Fibroblast of skin of abdomen (primary cell): ENCODE results near the gene FBLIM1.
A peak's percentile ranks its signal among the peaks of the same experiment; 100 is the strongest.
"Not testable (repeated sequence)": the region's sequence is repeated elsewhere in the genome, so short reads cannot be mapped to it uniquely, and the experiment has no call there.

Experiments
- DNase-seq: peaks from one replicate; pipeline ENCODE4 v3.0.0-alpha.2; 2013

The FBLIM1 gene

DNA sequence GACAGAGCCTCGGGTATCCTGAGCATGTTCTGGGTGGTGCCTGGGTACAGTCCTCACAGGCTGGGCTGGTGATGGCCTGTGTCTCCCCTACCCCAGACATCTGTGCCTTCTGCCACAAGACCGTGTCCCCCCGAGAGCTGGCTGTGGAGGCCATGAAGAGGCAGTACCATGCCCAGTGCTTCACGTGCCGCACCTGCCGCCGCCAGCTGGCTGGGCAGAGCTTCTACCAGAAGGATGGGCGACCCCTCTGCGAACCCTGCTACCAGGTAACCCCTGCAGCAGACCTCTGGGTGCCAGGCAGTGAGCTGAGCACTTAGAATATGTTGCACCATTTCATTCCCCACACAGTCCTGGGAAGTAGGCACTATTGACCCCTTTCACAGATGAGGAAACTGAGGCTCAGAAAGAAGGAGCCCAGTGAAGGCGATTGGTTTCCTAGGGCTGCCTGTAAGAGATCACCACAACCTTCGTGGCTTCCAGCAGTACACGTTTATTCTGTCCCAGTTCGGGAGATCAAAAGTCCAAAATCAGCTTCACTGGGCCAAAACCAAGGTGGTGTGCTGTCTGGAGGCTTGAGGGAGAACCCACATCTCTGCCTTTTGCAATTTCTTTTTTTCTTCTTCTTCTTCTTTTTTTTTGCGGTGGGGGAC lies 11.8 kb downstream of the FBLIM1 start:
- no peak for DNase-seq

- DNase-seq: no peak
Measured at GRCh38 chr1:15771836-15772515, 13.4 kb downstream of the FBLIM1 start.

DNA sequence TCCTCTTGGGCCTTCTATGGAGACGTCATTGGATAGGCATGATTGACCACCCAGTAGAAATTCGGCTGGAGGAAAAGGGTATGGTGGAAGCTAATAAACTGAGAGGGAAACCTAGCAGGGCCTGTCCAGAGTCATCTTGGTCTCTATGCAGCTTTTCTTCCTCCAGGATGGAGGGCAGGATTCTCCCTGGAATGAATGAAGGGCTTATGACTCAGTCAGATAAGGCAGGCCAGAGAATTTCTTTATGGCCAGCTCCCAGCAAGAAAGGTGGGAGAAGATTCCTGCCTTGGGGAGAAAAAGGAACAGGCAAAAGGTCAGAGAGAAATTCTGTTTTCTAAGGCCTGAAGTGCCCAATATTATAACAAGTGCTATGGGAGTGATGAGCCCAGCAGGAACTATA lies 17.1 kb downstream of the FBLIM1 start:
- no peak for DNase-seq

DNA sequence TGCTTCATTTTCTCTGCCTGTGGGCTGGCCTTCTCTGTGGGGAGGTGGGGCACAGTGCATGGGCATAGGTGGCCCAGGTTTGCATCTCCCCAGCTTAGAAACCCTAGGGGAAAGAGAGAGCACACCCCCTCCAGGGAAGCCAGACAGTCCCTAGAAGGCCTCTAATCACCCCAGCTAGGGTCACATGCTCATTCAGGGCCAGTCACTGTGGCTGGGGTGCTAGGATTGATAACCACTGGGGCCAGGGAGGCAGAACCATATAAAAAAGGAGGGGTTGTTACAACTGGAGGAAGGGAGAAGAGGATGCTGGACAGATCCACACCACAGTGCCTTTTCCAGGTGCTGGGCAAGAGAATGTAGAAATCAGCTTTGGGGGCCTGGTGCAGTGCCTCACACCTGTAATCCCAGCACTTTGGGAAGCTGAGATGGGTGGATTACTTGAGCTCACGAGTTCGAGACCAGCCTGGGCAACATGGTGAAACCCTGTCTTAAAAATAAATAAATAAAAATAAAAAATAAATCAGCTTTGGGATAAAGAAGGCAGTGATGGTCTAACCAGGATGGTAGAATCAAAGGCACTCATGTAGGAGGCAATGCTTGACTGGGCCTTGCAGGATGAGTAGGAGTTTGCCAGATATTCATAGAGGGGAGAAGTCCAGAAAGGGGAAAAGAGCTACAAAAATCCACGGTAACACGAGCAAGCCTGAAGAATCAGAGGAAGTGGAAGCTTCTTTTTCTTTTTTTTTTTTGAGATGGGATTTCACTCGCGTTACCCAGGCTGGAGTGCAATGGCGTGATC lies 19.5 kb downstream of the FBLIM1 start:
- DNase-seq: no peak

GRCh38 chr1:15785683-15786082 lies 27.1 kb downstream of the FBLIM1 start:
- DNase-seq: no peak

DNA sequence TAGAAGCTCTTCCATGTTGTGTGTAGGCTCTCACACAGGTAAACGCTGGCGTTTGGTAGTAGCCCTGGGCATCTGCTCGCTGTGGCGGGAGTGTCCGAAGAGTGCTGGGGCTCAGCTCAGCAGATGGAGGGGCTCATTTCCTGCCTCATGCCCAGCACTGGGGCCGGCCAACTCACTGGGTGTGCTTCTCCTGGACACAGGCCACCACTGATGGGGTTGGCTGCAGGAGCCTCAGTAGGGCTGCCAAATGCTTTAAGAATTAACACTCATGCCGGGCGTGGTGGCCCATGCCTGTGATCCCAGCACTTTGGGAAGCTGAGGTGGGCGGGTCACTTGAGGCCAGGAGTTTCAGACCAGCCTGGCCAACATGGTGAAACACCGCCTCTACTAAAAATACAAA lies 28.0 kb downstream of the FBLIM1 start:
- no peak for DNase-seq

DNA sequence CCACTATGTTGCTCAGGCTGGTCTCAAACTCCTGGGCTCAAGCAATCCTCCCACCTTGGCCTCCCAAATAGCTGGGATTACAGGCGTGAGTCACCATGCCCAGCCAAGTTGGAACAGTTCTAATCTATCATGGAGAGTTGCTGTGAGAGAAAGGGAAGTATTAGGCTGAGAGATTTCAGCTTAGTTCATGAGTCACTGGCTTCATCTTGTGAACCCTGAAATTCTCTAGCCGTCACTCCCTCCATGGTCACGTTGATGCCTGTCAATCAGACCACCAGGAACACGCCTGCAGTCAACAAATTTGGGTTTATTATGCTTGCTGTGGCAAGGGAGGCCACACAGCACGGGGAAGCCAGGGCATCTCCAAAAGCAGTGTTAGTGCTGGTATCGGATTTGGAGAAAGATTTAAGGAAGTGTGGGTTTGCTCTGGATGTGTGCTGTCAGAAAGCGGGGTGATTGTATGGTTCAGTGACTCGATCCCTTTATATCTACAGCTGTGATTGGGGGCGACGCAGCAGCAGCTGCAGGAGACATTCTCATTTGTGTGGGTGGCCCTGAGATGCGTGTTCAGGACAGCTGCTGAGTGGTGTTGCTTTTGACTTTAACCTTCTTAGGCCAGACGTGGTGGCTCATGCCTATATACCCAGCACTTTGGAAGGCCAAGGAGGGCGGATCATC lies 30.2 kb downstream of the FBLIM1 start:
- DNase-seq: peak; percentile 44

GRCh38 chr1:15796086-15796462 lies 37.5 kb downstream of the FBLIM1 start:
- DNase-seq: no peak

DNA sequence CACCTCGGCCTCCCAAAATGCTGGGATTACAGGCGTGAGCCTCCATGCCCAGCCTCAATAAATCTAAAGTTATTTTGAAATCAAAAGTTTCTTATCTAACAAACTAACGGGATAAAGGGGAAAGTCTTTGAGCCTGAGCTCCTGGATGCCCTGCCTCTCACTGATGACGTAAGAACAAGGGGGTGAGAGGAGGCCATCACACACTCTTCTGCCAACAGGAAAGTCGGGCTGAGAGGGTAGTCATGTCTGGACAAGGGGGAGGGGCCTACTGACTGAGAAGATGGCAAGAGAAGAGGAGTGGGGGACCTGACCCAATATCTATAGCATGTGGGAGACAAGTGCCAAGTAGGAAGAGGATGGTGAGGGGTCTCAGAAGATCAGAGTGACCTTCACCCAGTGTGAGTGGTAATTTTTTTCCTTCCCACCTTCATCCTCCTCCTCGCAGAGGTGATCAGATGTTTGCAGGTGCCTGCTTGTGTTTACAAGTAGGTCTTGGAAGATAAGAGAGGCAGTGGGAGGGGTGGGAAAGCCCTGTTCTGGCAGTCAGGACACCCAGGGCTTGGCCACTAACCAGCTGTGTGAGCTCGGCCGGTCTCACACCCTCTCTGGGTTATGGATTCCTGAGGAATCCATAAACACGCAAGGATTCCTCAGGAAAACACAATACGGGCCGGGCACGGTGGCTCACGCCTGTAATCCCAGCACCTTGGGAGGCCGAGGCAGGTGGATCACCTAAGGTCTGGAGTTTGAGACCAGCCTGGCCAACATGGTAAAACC lies 39.2 kb downstream of the FBLIM1 start:
- DNase-seq: no peak

DNA sequence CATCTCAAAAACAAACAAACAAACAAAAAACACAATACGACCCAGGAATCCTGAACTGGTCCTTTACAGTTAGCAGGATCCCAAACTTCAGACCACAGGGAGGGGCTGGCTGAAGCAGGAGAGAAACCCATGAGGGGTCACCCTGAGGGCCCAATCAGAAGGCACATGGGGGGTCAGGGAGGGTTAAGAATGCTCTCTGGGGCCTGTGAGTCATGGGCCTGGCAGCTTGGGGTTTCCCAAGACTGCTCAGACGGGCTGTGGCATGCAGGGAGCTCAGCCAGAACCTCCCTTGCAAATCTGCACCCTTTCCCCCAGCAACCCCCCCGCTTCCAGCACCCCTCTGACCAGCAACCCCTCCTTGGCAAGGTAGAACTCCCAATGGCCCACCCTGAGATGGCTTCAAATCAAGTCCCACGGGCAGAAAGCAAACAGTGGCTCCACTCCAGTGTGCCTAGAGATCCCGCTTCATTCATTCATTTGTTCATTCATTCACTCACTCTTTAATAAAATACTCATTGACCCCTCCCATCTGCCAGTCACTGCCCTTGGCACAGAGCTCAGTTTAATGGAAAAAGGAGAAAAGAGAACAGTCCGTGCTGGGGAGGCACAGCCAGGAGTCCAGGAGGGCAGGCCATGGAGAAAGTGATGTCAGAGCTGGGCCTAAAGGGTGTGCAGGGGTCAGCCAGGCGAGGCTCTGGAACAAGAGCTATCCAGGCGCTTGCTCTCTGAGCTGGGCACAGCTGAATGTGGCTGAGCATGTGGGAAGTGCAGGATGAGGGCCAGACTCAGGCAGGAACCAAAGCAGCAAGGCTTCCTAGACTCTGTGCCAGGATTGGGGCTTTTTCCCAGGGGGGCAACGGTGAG lies 40.6 kb downstream of the FBLIM1 start:
- DNase-seq: peak; percentile 98

DNA sequence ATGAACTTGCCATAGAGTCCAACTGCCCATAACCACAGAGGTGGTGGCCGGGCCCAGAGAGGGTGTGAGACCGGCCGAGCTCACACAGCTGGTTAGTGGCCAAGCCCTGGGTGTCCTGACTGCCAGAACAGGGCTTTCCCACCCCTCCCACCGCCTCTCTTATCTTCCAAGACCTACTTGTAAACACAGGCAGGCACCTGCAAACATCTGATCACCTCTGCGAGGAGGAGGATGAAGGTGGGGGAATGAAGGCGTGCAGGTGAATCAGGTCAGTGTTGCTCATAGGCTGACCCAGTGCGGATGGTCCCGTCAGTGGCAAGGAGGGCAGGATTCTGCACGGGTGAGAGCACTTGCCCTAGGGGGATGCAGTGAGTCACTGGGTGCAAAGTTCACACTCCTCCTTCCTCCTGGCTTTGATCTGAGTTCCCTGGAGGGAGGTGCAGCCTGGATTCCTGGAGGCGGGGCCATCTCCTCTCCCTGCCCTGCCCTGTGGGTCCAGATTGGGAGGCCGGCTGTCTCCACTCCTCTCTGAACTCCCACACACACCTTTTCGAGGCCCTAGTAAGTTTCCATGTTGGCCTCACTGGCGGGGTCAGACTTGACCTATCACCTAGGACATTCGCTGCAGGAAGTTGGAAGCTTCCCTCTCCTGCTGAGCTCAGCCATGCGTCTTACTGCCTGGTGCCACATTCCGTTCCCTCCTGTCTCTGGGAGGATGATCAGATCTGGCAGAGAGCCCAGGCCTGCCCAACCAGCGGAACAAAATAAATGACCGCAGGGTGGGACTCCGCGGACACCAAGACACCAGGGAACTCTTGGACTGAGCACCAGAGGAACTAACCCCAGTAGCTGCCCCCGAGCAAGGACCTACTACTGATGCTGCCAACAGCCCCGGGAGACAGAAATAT lies 41.6 kb downstream of the FBLIM1 start:
- peak; percentile 42 for DNase-seq

DNA sequence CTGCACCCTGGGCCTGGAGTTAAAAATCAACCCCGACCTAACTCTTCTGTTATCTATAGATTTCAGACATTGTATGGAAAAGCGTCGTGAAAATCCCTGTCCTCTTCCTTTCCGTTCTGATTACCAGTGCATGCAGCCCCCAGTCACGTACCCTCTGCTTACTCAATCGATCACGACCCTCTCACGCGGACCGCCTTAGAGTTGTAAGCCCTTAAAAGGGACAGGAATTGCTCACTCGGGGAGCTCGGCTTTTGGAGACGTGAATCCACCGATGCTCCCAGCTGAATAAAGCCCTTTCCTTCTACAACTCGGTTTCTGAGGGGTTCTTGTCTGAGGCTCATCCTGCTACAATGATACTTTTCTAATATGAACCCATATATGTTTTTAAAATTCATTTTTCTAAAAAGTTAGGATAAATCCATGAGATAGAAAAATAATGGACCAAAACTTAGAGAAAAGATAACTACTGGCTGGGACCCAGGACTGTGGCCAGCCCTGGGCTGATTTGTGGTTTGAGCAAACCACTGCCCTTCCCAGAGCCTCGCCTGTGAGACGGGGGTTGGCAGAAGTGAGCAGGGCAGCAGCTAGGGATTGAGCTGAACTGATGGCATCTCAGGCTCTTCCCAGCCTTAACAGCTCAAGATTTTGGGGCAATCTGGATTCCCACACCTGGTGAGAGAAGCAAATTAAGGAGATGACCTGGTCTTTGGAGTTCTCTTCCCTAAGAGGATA lies 43.8 kb downstream of the FBLIM1 start:
- peak; percentile 41 for DNase-seq

- peak; percentile 37 for DNase-seq
Measured at GRCh38 chr1:15803380-15803779, 44.8 kb downstream of the FBLIM1 start.

- no peak for DNase-seq
Measured at GRCh38 chr1:15804060-15804459, 45.5 kb downstream of the FBLIM1 start.

DNA sequence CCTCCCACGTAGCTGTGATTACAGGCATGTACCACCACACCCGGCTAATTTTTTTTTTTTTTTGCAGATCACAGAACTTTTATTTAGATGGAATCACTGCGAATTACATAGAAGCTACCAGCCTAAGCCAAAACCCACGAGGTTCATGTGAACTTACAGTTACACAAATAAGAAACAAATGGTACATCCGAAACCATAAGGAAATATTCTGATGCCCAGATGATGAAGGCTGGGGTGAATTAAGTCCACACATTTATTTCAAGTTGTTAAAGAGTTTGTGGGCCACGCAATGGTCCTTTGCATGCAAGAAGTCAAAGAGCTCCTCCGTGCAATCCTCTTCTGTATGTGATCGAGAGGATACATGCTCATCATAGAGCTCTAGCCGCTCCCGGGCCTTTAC lies 48.5 kb downstream of the FBLIM1 start:
- no peak for DNase-seq

- not testable (repeated sequence) for DNase-seq
Measured at GRCh38 chr1:15807549-15807948, 49.0 kb downstream of the FBLIM1 start, which contains the start of gene UQCRHL. TSS of gene UQCRHL (minus strand) at chr1:15807649. CDS start at chr1:15807649, 0 bp downstream.

DNA sequence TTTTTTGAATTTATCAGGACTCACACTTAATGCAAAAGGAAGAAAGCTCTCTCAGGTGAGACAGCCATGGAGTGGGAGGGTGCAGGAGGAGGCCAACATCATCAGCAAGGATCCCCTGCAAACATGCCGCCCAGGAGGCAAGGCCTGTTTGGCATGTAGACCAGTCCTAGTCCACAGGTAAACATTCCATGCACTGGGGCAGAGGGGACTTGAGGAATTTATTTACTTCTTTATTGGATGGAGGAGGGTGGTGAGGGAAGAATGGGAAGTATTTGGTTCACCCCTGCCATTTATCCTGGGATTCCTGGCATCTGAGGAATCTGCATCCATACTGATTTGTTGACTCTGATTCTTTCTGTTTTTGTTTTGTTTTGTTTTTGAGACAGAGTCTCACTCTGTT lies 50.4 kb downstream of the FBLIM1 start:
- no peak for DNase-seq

DNA sequence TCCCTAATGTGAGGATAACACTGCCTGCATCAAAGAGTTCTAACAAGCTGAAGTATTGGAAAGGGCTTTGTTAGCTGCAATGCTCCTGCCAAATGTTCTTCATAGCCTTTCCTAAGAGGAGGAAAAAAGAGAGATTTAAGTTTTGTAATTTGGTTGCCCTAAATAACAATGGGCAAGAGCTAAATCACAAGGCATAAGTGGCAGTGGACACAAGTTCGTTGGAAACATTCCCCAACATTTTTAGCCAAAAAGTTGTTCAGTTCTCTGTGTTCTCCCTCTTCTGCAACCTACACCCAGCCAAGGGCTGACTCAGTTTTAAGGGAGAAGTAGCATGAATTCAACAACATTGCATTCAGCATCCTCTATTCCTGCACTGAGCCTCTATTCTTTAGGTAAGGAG lies 51.5 kb downstream of the FBLIM1 start:
- no peak for DNase-seq

DNA sequence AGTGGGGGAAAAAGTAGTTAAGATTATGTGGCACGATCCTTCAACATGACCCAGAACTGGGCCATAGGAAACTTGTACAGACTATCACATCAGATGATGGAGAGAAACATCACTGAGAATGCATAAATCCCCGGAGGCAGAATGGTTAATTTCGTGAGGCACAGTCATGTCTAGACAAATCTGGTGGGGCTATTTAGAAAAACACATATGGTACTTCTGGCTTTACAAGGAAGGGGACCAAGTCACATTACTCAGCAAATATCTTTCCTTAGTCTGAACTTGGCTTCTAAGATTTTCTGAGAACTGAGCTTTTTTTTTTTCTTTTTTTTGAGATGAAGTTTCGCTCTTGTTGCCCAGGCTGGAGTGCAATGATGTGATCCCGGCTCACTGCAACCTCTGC lies 58.1 kb downstream of the FBLIM1 start:
- DNase-seq: no peak
